DMS53 treated with DMSO at 0.1 percent for 48 hours (cell line): Measurements from ENCODE around the gene UBE2E2.
"Not testable (repeated sequence)": the region's sequence is repeated elsewhere in the genome, so short reads cannot be mapped to it uniquely, and the experiment has no call there.

Source experiments
- DNase-seq: peaks from one replicate; lab custom pipeline; 2025; ENCODE audit not compliant: unreplicated experiment; lab: John Stamatoyannopoulos, UW

UBE2E2 gene

DNA sequence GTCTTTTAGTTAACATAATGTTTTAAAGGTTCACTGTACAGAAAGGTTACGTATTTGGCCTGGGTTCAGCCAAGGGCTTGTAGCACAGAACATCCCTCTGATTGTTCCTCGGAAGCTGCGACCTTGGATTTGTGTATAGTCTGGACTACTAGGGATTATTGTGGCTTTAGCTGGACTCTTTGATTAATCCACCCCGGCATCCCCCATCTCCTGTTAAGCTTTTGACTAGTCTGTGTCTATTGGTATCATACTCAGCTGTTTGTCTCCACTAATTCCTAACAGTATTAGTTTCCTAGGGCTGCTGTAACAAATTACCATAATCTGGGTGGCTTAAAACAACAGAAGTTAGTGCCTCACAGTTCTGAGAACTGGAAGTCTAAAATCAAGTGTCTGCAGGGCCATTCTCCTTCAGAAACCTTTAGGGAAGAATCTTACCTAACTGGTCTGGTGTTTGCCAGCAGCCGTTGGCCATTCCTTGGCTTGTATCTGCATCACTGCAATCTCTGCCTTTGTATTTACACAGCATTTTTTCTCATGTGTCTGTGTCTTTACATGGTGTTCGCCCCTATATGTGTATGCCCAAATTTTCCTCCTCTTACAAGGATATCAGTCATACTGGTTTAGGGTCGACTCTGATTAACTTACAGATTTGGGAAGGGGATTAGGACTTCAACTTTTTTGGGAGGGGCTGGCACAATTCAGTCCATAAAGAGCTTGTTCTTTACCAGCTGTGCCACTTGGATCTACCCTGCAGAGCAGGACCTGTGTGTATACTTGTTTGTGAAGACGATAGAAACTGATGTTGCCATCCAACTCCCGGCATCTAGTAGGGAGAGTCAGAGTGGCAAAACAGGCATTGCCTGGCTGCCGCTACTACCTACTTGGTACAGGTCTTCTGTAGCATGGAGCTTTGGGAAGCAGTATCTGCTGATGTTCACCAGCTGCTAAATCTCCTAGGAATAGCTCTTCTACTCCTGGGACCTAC is 117.8 kb downstream of the UBE2E2 start:
- DNase-seq: no peak

DNA sequence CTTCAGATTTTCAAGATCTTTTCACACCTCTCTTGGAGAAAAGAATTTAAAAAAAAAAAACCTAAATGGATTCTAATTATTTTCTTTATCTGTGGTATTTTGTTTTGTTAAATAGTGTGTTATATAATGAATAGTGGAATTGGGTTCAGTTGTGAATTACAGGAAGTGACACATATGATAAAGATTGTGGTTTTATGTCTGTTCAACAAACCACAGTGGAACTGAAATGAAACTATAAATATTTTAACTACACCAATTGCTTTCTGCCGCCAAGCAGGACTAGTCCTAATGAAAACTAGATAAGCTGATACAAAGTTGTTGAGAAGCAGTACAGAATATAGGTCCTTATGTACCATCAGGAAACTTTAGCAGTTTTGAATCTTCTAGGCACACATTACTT is 121.6 kb downstream of the UBE2E2 start:
- no peak for DNase-seq

DNA sequence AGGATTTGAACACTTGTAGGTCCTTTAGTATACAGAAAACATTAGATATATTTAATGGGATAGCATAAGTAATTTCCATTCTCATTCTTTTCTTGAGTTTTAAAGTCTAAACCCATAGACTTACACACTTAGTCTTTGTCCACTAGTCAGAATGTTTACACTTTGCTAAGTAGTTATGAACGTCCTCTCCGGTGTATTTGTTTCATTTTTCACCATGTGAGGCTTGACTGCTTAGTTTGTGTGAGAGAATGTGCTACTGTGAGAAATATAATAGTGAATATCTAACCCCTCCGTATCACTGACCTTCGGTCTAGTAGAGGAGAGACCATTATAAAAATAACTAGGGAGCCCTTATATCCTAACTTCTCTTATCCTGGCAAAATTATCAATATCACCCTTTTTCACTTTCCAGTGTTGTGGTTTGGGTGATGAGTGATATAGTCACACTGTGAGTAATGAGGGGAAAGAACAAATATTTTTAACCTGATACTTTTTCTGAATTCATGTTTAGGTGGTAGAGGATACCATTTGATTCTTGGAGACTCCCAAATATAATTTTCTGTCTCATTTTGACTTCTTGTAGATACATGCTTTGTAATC is 122.4 kb downstream of the UBE2E2 start:
- no peak for DNase-seq

DNA sequence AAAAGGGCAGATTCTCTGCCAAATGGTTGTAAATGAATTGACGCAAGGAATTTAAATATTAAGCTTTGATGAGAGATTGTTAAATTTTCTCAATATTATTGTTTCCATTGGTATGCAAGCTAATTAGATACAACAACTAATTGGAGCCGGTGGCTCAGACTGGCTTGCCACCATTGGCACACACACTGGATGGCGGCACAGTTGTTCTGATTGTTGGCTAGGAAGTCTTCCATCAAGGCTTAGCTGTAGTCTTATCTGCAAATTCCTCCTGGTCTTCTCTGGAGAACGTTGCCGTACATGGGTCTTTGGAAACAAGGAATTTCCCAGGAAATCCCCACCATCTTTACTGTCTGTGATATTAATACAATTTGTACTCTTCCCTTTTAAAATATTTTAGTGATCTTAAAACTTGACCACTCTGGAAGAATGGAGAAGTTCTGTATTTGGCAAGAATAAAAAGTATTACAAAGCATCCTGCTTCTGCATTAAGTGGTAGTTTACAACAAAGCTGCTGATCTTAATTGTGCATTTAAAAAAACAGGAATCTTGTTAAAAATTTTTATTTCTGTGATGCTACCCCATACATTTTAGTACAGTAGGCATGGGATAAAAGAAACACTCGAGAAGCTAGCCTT is 126.5 kb downstream of the UBE2E2 start:
- no peak for DNase-seq

DNA sequence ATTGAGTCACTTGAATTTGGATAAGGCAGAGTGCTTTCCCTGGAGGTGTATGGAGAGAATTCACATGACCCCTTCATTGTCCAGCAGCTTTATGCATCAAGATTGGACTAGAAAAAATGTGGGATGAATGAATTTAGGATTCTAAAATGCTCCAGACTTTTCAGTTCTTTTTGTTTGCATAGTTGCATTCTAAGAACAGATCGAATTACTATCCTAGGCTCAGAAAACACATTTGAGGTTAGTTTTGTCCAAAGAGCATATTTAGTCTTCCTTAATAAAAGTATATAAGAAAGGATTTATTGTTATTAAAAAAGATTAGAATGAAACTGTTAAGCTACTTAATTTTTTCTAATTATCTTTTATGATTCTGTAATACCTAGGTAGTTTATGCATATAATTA is 127.4 kb downstream of the UBE2E2 start:
- DNase-seq: no peak

DNA sequence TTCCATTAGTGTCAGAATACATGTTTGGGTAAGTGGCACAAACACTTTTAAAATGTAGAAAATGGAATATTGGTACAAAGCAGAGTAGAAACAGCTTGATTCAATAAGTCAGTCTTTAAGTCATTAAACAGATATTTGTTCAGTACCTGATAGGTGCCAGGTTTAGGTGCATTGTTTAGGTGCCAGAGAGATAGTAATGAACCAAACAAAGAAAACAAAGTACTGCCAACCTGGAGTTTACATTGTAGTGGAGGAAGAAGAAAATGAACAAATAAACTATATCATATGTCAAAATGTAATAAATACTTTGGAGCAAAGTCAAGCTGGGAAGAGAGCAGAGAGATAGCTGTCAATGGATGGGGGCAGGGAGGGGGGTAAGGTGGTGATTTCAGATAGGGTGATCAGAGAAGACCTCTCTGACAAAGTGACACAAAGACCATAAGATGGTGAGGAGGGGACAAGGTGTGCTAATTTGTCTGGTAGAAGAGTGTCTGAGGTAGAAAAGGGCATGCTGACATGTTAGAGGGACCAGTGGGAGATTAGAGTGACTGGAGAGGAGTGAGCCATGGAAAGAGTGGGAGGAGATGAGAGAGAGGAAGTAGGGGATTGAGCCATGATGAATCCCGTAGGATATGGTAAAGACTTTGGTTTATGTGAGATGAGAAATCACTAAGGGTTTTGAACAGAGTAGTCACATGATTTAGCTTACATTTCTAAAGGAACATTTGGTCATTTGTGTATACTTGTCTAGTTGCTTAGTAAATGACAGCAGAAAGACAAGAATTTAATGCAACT is 128.2 kb downstream of the UBE2E2 start:
- DNase-seq: no peak

DNA sequence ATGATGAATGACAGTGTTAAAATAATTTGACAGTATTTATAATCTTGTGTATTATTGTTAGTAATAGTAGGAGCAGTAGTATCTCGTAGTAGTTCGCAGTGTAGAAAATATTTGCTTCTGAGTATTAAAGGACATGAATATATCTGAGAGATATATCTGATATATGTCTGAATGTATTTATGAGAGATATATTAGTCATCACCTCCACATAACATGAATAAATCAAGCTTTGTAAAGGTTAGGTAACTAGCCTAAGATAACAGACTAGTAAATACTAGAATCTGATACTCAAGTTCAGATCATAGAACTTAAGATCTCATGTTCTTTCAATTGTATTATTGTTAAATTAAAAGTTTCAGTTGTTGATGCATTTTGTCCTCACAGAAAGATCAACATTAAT is 130.5 kb downstream of the UBE2E2 start:
- no peak for DNase-seq

DNA sequence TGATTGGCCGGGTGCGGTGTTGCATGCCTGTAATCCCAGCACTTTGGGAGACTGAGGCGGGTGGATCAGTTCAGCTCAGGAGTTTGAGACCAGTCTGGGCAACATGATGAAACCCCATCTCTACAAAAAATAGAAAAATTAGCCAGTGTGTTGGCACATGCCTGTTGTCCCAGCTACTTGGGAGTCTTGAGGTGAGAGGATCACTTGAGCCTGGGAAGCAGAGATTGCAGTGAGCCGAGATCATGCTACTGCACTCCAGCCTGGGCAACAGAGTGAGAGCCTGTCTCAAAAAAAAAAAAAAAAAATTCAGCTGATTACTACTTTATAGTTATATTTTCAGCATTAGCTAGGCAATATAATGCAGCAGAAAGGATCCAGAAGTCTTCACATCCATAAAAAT is 133.7 kb downstream of the UBE2E2 start:
- DNase-seq: not testable (repeated sequence)

DNA sequence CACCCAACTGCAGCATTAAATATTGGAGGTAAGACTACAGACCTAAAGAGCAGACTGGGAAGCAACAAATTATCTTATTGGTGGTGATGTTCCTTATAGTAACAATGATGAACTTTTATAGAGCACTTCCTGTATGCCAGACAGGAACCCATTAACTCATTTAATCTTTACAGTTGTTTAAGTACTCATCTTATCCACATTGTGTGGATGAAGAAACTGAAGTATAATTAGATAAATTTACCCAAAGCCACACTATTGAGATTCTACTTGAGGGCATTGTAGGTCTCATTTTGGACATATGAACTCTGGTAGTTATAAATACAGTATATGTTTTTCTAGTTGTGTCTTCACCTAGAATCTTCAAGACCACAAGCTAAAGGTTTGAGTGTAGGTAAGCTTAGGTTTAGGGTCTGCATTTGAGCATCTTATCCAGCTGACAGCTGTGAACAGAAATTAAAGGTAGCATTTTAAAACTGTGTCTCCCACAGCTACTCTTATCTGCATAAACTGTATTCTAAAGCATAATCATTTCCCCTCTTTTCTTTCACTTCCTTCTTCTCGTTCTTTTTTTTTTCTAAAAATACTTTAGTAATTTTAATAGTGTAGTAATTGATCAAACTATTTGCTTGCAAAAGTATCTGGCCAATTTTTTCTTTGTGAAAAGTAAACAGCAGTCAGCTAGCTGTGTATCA is 138.2 kb downstream of the UBE2E2 start:
- no peak for DNase-seq

DNA sequence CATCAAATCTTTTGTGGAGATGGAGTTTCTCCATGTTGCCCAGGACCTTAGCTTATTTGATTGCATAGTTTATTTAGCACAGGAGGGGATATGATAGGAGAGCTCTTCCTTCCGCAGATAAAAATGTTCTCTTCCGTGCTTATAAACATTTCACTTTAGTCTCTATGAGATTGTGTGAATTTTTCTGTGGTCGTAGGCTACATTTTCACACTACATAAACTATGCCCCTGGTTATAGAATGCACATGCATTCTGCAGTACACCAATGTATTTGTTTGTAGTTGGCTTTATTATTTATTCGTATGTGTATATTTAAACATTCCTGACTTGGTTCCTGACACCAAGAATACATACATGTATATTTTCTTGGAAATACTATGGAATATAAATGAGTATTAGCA is 139.2 kb downstream of the UBE2E2 start:
- no peak for DNase-seq

DNA sequence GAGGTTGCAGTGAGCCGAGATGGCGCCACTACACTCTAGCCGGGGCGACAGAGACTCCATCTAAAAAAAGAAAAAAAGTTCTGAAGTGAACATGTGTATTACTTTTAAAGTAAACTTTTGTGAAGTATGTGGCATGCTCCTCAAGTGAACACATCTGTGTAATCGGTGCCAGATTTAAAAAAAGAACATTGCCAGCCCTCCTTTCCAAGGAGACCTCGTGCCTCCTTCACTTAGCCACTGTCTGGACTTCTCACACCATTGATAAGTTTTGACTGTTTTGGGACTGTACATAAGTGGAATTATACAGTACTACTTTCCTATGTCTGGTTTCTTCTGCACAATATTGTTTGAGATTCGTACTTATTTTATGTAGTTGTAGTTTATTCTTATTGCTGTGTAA is 140.4 kb downstream of the UBE2E2 start:
- DNase-seq: no peak

DNA sequence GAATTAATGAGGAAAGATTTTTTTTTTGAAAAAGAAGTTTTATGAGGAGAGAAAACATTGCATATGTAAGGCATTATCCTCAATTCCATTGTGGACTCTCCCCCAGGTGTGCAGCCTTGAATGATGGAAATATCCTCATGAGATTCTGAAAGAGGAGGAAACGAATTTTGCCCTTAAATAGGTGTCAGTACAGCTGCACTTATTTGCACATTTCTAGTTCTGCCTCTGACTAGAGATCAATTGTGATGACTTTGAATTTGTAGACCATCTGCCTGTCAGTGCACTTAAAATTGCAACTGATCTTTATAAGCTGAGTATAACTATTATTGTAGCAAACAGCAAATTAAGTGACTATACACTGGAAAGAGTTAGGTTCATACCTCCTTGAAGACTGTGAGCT is 141.8 kb downstream of the UBE2E2 start:
- DNase-seq: no peak

DNA sequence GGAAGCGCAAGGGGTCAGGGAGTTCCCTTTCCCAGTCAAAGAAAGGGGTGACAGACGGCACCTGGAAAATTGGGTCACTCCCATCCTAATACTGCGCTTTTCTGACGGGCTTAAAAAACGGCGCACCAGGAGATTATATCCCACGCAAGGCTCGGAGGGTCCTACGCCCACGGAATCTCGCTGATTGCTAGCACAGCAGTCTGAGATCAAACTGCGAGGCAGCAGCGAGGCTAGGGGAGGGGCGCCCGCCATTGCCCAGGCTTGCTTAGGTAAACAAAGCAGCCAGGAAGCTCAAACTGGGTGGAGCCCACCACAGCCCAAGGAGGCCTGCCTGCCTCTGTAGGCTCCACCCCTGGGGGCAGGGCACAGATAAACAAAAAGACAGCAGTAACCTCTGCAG is 146.3 kb downstream of the UBE2E2 start:
- DNase-seq: not testable (repeated sequence)

DNA sequence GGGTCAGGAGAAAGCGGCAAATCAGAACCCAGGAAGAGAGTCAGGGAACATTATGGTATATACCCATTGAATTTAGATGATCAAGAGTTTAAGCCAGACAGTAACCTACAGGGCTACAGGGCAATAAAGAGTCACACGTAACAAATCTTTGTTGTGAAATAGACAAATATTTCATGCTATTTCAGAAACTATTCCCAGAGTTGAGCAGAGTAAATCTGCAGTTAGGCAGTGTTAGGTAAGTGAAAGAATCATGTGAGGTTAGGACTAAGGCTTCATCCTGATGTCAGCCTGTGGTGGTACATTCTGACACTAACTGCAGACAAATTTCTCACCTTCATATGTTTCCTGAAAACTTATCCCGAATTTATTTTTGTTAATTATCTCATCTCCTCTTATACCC is 153.0 kb downstream of the UBE2E2 start:
- no peak for DNase-seq

DNA sequence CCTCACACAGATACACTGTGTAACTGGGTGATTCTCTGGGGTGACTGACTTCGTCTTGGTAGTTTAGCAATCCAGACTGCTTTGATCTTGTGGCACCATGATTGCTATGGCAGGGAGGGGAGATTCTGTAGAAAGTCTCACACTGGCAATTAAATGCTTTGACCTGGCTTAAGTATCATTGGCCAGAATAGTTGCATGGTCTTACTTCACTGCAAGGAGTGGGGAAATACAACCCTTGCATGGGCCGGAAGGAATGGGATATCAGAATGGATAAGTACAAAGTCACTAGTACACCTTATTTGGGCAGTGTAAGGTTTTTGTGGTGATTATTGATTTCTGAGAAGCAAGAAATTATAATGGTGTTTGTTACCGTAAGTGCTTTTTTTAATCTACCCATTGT is 153.8 kb downstream of the UBE2E2 start:
- DNase-seq: no peak

DNA sequence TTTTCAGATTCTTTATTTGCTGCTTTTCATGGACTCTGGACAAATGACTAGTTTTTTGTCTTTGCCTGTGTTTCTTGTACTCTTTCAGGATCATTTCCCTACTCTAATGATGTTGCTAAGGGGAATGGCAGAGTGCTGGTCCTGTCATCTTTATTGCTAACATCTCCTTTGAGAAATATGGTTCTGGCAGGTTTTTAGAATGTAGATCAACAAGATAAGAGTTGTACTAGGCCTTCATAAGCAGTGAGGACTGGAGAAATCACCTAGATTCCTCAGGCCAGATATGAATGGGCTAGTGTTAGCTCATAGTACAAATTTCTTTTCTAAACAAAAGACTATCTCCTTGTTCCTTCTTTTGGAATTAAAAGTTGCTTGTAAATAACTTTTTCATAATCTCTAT is 156.0 kb downstream of the UBE2E2 start:
- DNase-seq: no peak

DNA sequence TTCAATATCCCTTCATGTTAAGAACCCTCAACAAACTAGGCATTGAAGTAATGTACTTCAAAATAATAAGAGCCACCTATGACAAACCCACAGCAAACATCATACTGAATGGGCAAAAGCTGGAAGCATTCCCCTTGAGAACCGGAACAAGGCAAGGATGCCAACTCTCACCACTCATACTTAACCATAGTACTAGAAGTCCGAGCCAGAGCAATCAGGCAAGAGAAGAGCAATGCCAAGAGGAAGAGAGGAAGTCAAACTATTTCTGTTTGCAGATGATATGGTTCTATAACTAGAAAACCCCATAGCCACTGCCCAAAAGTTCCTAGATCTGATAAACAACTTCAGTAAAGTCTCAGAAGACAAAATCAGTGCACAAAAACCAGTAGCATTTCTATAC is 161.9 kb downstream of the UBE2E2 start:
- no peak for DNase-seq

DNA sequence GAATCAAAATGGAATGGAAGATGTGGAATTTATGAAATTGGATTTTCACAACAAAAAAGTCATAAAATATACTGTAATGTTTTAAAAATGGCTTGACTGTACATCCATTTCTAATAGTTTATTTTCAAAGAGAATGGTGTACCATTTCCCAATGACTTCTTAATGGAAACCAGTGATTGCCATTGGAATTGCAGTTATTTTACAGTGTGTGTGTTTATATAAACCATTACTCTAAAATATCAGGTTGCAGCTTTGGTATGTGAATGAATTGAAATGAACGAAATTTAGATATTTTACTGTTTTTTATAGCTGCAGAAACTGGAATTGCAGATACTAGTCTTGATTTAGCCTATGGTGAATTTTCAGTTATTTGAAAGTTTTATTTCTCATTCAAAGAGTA is 165.6 kb downstream of the UBE2E2 start:
- DNase-seq: no peak

DNA sequence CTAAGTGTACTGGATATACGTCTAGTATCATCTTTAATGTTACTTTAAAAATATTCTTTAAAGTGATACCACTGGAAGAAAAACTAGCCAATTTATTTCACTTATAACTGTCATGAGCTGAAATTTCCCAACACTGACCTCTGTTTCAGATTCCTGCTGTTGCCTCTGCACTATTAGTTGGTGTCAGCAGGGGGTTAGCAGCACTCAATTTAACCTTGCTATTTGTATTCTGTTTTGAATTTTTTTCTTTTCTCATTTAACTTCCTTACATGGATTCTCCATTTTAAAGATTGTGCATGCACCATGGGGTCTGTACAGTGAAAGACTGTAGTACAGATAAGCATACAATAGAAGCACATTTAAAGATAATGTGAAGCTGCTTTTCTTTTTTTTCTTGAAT is 169.2 kb downstream of the UBE2E2 start:
- no peak for DNase-seq

DNA sequence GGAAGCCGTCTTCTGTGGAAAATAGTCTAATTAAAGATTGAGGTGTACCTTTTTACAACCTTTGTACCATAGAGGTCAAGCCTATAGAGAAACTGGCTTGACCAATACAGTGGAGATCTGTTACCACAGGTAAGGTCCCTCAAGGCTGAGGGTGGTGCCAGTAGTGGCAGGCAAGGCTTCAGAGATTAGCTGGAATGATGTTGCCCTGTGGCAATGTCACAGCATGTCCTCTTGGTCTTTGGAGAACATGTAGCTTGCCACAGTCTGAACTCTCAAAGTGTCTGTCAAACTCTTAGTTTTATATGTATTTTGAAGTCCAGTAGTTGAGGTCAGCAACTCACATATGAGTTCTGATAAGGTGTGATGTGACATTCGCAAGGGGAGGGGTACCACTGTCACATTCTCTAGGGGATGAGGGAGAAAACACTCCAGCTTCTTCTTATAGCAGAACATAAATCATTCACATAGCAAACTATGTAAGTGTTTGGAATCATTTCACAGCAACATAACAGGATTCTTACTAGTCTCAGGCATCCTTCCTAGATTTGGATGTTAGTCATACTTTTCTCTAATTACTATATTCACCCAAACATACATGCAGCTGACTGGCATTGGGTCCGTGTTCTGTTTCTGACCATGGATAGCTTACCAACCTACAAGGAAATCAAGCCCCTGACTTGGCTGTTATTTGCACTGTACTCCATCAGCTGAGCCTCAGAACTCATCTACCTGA is 173.6 kb downstream of the UBE2E2 start:
- no peak for DNase-seq
